Stimulated activated CD4-positive, alpha-beta T cell treated with anti-CD3 and anti-CD28 coated beads, TNF-alpha, amount 100 ng/mL, for 1 hour (primary cell): Measurements from ENCODE around the gene PRR5L.

Source experiments
- DNase-seq, 3 donors: peaks; one replicate each; pipeline ENCODE4 v3.0.0-alpha.2; 2020; ENCODE audit warnings: low read depth in 3 of 3, low spot score in 1 of 3

PRR5L gene, protein sequence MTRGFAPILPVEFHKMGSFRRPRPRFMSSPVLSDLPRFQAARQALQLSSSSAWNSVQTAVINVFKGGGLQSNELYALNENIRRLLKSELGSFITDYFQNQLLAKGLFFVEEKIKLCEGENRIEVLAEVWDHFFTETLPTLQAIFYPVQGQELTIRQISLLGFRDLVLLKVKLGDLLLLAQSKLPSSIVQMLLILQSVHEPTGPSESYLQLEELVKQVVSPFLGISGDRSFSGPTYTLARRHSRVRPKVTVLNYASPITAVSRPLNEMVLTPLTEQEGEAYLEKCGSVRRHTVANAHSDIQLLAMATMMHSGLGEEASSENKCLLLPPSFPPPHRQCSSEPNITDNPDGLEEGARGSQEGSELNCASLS

DNA sequence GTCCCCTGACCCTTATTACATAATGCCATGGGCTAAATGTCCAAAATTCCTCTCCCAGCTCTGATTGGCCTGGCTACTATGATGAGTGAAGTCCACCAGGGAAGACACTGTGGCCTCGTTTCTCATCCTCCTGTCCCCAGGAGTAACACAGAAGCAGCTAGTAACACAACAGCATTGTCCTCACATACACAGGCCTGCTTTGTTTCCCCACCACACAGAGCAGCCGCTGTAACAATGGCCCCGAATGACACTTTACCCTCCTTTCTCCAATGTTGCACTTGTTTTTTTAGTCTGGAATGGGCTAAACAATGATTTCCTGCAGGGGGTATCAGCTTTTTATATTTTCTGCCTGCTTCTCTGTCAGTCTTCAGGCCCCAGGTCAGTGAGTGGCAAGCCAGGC, at the start of gene PRR5L:
TSS of gene PRR5L (plus strand) at position 363 of the 400 bp plus-strand sequence. CDS start 104,834 bp downstream, outside the sequence.
- DNase-seq = no peak

DNA sequence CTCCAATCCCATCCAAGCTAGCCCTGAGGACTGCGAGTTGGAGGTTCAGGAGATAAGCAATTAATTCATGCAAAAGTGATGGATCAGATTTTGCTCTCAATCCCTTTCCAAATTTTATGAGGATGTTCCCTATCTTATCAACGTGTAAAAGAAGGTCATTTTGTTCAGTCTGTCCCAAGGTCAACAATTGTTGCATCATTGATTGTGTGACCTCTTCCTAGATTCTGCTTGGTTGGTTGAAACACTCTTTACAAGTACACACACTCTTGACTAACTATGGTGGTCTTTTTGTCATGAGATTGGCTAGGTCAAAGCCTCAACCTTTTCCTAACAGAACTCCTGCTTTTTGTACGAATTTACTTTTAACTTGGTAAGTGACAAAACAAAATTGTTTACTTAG, 48.6 kb upstream of the PRR5L start:
- no peak for DNase-seq

DNA sequence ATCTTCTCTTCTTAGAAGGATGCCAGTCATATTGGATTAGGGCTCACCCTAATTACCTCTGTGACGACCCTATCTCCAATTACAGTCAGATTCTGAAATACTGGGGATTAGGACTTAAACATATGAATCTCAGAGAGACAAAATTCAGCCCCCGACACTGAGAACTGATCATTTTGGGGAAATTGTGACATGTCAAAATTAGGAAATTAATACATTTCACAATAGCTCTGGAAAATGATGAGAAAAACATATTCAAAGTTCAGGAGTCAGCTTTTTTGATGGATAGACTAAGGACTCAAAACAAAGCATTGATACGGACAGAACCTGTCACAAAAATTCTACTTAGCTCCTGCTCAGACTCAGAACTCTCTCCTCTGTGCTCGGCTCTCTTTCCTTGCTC, 47.7 kb upstream of the PRR5L start:
- DNase-seq = no peak

DNA sequence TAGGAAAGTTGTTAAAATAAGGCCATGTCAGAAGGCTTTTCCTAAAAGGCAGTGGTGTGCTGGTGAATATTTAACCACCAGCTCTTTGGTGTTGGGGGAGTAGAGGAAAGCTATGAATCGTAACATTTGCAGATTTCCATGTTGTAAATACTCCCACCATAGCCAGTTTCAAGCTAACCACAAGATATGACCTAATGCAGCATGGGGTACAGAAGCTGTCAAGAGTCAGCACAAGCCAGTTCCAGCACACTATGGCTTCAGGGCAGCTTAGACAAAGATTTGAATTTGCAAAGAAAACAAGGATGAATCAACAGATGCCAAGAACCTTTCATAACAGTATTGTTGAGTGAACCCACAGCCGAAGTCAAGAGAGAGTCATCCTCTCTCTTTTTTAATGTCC, 46.8 kb upstream of the PRR5L start:
- no peak for DNase-seq

DNA sequence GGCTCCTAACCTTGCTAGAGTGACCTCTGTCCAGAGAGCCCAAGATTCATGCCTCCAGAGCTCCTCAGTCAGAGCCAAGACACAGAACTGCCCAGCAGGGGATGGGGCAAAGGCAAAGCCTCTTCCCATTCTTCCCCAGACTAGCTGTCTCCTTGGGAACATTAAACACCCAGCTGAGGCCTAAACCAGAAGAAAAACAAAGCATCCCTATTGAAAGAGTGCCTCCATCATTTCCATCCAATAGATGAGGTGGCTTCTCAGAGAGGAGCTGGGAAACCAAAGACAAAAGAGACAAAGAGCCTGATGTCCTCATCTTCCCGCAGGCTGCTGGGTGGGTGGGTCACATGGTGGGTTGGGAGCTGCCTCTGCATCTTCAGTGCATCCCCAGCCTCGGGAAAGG, 44.3 kb upstream of the PRR5L start:
- no peak for DNase-seq

DNA sequence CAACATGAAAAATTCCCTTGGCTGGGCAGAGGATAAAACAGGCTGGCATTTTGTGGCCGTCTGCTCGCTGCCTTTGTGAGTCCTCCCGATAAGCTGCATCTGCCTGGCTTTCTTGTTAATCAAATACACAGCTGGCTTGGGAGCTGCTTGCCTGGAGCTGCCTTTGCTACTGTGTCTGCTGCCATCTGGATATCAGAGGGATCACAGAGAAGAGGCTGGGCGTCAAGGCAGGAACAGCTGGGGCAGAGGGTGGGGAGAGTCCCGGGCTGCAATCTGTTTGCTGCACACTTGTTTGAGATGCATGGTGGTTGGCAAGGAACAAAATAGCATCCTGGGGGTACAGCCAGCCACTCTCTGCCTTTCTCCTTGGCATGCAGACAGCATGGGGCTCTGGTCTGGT, 42.9 kb upstream of the PRR5L start:
- DNase-seq = no peak

DNA sequence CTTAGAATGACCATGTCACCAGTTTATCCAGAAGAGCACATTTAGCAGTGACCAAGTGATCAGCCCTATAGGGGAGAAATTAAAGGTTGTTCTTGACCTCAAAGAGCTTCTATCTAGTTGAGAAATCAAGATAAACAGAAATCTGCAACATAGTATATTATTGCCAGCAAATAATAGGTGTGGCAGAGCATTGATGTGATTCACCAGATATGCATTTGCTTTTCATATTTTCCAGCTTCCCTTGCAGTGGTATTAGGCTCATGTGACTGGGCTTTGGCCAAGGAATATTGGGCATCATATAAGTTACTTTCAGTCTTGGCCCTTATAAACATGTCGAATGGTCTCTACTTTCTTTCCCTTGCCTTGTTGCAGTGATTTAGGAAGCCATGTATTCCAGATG, 41.4 kb upstream of the PRR5L start:
- no peak for DNase-seq

DNA sequence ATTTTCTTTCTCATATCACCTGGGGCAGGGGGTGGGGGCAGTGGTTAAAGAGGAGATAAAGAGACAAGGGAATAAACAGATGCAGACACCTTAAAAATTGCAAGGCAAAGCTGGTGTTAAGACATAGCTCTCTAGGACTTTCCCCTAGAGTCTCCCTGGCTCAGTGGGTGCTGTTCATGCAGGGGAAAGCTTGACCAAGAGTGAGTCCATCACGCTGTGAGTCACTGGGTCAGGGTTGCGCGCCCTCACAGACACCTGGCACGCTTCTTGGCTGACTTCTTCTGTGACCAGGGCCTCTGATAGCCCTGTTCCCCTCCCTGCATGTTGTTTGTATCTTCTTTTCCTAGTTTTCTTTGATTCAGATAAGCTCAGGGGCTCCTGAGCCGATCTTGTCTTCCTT, 38.7 kb upstream of the PRR5L start:
- no peak for DNase-seq

DNA sequence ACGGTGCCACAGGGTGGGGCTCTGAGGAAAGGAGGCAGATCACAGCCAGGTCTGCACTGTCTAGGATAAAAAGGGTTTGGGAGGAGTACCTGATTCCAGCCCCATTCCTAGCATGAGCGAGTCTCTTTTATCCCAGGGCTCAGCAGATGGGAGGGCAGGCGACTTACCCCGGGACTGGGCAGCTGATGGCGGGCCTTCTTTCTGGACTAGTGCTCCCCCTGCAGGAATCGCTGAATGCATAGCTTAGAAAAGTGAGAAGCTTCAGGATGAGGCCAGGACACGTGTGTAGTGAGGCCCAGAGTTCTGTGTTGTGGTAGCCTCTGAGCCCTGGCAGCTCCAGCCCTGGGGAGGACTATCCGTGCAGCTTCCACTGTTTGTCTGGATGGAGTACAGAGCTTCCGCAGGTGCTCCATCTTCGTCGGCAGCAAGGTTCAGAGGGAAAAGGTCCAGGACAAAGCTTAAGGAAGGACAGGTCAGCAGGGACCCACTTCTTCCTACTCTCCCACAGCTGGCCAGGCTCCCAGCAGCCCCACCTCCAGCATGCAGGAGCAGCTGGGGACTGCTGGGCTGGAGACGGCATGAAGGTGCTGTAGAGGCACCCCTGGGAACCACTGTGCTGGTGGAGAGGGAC, 37.2 kb upstream of the PRR5L start:
- DNase-seq = no peak

DNA sequence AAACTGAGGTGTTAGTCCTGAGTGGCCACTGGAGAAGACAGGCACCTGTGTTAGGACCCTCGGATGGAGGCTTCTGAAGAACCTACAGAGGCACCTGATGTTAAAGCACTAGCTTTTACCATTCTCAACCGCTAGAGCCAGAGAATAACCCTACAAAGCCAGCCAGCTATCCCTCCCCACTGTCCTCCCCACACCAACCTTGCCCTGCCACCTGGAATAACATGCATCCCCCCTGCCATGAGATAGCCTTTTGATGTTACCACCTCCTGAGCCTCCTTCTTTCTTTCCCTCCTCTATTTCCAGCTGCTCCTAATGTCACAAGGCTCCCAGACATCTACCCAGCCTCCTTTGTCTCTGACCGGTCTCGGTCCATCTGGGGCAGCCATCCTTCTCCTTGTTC, 35.0 kb upstream of the PRR5L start:
- DNase-seq = no peak

DNA sequence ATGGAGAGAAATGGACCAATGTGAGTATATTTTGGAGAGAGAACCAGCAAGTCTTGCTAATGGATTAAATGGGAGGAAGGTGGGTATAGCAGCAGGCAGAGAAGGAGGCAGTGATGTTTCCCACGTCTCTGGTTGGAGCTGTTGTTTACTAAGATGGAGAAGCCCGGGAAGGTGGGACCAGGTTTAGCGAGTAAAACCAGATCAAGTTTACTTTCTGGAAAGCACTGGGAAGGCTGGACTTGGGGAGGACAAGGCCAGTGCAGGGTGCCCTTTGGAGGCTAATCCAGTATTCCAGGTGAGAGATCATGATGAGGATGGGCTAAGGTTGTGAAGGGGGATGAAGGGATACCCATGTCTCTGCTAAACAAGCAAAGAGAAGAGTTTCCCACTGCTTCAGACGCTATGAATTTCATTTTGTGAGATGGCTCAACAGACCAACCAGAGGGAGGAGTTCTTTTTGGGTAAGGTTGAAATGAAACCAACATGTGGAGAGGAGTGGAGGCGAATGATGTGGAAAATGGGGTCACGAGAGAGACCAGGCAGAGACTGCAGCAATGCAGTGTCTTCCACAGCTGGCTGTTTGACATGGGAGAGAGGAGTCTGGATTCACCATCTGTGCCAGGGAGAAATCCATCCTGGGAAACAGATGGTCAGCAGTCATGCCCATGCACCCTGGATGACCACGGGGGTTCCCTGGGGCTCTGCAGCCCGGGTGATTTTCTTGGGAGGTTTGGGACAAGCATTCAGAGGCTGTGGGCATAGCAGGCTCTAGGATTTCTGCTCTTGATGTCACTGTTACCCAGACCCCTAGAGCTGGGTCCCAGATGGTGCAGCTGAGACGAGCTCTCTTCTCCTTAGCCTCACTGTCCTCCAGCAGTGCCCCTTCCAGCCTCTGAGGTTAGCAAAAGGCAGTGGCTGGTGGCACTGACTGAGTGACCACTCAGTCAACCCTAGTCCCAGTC, 31.8 kb upstream of the PRR5L start:
- DNase-seq = no peak

DNA sequence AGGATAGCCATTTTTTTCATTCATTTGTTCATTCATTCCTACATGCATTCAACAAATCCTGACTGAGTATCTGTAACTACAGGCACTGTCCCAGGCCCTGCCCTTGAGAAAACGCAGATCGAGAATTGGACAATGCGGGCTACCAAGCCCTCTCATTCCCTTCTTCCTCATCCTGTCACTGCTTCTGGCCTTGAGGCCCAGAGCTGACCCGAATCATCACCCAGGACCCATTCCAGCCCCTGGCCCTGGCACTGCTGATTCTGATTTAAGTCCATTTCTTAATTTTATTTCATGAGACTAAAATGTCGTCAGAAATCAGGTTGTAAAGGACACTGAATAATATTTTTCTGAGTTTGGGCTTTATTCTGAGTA, 31.1 kb upstream of the PRR5L start:
- DNase-seq = no peak

DNA sequence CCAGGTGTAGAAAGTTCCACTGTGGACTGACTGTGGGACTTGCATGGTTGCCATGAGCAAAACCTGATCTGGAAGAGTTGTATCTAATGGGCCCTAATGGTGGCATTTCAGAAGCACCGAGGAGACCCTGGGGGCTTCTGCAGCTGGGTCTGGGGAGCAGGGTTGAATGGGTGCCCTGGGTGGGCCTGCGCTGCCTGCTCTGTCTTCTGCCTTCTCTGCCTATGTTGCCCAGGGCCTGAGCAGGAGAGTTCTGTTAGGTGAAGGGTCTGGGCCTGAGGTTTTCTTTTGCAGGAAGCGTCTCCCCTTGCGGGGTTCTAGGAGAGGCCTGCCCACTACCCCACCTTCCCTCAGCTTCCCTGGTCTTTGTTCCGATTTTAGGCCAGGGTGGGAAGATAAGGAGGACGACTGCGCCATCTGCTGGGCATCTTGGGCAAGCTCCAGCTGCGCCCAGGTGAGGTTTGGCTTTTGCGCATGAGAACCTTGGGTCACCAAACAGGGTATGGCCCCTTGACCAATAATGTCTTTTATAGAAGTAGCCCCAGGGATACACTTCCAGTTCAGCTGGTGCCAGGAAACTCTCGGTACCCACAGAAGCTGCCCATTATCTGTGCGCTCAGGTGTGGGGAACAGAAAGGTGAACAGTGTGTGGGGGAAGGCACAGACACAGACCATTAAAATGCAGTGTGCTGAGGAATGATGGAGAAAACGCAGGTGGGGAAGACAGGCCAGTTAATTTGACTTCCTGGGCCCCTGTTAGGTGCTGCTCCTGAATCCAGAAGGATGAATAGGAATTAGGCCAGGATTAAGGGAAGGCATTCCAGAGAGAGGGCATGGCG, 30.1 kb upstream of the PRR5L start:
- peak; percentile 1 to 49 (median 5) for DNase-seq

DNA sequence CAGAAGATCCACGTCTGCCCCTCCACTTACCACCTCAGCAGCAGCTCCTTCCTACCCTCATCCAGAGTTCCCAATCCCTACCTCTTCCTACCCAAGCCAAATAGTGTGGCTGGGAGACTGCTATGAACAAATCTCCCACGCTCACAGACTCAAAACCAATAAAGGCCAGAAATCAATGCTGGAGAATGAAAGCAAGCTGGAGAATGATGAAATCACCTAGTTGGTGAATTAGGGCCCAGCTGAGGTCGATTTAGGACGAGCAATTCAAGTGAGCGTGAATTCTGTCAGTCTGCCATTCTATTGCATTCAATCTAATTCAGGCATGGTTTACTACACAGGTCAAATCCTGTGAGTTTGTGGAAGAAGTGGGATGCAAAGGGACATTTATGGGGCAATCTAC, 29.3 kb upstream of the PRR5L start:
- no peak for DNase-seq

DNA sequence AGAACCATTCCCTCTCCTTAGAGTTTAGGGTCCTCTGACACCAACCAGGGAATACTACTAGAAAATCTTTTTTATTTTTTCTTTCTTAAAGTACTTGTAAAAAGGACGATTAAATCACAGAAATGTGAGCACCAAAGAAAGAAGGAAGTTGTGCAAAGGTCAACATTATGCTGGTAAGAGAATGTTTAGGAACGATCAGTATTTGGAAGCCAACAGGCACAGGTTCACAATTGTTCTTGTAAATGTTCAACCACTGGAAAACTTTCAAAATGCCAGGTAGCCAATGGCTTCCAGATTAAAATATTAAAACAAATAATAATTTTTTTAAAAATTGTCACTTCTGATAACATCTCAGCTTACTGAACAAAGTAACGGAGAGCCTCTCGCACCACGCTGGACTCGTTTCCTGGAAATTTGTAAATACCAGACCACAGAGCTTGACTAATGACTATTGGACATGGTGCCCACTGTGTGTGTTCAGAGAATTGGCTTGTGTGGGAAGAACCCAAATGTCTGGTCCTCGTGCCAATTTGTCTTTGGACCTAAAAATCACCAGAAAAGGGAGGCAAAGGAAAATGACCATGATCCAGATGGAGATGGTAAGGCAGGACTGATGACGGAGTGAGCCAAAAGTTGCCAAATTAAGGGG, 27.6 kb upstream of the PRR5L start:
- no peak for DNase-seq

DNA sequence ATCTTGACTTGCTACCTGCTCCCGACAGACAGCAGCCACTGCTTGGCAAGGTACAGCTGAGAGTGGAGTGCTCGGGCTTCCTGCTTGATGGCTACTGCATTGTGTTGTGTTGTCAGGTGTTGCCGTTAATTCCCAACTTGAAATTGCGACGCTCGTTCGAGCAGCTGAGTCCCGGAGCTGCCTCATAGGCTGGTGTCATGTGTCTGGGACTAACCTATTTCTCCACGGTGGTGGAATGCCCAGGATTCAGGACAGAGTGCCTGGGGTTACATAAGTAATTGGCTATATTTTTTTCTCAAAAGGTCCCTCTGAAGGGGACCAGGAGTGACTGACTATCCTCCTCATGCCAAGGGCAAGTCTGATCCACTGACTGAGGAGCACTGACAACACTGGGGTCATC, 25.4 kb upstream of the PRR5L start:
- no peak for DNase-seq

DNA sequence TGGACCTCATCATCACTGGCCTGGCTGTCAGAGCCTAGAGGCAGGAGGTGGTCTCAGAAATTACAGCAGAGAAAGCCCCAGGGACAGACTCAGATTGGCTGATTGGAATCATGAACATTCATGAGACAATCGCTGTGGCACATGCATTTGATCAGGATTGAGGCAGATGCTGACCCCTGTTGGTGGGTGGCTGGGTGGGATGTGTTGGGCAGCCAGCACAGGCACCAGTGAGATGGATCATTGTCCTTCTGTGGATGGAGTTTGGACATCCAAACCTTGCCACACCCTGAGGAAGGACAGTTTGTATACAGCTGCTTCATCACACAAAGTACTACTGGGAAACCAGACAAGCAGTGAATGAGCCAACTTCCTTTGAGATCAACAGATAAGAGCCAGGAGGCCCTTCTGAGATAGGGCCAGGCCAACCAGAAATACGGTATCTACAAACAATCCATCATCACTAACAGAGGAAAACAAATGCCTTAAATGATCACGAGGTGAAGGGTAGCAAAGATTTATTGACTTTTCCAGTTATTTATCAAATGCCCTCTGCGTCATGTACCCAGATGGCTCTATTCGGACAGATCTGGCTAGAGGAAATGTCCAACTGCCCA, 24.2 kb upstream of the PRR5L start:
- no peak for DNase-seq

DNA sequence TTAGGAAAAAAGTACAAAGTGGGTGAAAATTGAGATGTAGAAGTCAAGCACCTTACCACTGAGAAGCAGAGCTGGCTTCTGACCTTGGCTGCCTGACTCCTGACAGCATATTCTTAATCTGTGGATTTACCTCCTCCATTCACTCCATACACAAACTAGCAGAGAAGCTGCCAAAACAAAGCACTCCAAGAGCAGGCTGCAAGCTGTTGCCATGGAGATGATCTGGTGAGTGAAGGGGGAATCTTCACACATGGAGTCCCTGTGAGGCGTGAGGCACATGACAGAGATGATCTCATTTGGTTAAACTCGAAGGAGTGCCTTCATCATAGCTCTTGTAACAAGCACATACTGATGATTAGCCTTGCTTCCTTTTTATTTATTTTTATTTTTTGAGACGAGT, 23.0 kb upstream of the PRR5L start:
- DNase-seq = no peak

DNA sequence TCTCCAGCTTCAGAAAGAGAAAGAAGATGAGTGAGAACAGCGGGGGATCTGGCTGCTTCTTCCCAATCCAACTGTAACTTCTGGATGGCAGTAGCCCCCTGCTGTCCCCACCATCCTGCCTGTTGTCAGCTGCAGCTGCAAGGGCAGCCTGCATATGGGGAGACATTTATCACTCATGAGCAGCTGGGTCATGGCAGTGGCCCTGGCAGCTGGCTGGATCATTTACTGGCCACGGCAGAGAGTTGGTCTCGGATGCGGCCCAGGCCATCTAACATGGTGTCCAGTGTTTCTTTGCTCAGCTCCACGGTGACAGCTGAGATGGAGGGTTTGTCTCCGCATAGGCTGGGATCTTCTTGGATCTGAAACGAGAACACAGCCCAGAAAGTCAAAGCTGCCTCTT, 21.7 kb upstream of the PRR5L start:
- DNase-seq = no peak
